GM10266 (cell line): ENCODE measurements around the gene NR3C2.

Experiments
- DNase-seq: peaks from one replicate; pipeline ENCODE4 v3.0.0; 2012; ENCODE audit errors: extremely low spot score
- TF ChIP-seq, protein P1 (sequence below): IDR thresholded peaks from 2 replicates; pipeline ENCODE4 v1.5.1; 2012; ENCODE audit warnings: mild to moderate bottlenecking, low read depth; ENCODE audit not compliant: control insufficient read depth, insufficient read depth; ENCODE audit errors: missing control alignments

NR3C2 gene

GRCh38 chr4:148060264-148061140 lies 381.7 kb downstream of the NR3C2 start:
- DNase-seq: no peak
- TF ChIP-seq, protein P1, sequence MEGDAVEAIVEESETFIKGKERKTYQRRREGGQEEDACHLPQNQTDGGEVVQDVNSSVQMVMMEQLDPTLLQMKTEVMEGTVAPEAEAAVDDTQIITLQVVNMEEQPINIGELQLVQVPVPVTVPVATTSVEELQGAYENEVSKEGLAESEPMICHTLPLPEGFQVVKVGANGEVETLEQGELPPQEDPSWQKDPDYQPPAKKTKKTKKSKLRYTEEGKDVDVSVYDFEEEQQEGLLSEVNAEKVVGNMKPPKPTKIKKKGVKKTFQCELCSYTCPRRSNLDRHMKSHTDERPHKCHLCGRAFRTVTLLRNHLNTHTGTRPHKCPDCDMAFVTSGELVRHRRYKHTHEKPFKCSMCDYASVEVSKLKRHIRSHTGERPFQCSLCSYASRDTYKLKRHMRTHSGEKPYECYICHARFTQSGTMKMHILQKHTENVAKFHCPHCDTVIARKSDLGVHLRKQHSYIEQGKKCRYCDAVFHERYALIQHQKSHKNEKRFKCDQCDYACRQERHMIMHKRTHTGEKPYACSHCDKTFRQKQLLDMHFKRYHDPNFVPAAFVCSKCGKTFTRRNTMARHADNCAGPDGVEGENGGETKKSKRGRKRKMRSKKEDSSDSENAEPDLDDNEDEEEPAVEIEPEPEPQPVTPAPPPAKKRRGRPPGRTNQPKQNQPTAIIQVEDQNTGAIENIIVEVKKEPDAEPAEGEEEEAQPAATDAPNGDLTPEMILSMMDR: no peak

DNA sequence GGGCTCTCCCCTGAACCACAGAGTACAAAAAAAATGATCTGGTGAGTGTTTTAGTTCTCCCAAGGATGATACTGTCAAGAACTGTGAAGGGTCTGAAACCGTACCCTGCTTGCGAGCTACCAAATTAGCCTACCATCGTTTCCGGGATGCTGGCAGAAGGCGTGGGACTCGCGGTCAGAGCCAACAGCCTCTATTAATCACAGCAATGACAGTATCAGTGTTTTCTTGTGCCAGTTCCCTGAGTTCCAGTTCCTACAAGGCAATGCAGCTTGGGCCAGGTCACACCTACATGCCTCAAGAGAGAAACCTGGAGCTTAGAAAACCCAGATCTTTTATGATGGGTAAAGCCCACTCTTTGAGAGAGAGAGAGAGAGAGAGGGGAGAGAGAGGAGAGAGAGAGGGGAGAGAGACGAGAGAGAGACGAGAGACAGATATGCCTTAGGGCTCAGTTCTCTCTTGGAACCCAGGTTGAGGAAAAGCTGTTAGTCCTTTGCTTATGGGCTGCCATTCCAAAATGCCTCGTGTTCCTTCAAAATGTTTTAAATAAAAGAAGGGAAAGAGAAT lies 382.5 kb downstream of the NR3C2 start:
- TF ChIP-seq, protein P1: no peak
- DNase-seq: no peak

DNA sequence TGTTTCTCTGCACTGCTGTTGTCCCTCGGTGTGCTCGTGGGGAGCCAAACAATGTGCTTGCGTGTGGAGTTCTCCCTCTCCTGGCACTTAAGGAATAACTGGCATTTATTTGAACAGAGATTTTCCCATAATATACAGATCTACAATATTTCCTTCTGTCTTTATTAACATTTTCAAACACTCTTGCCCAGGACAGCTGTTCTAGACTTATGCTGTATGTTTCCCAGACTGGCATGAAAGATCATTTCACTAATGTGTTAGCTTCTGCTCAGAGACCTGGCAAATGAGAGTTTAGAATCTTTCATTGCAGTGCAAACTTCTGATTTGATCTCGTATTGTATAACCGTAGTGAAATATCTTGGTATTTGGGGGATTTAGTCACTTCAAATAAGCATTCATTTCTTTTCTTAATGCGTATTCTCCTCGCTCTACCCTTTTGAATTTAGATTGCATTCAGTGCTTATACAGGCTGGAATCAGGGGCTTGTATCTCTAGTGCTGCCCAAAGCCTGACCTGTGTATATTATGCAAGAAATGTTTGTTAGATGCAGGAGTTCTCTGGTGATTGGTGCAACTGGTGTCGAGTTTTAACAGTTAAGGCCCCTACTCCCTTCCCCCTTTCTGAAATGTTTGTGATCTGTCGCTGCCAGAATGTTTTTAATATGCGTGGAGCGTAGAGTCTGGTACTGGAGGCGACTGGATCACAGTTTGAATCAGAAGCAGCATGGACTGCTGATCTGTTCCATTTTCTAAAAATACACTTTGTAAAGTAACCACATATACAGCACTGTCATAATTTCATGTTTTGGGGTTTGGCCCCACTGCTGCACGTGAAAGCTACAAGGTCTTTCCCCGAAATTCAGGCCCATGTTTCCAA lies 384.0 kb downstream of the NR3C2 start:
- DNase-seq: no peak
- TF ChIP-seq, protein P1: no peak

GRCh38 chr4:148057516-148057915 lies 384.7 kb downstream of the NR3C2 start:
- TF ChIP-seq, protein P1: no peak
- DNase-seq: no peak

- TF ChIP-seq, protein P1: peak; percentile 65
- DNase-seq: peak; percentile 47
These were observed 385.3 kb downstream of the NR3C2 start for GRCh38 chr4:148056879-148057278.

GRCh38 chr4:148055844-148056243 lies 386.4 kb downstream of the NR3C2 start:
- no peak for DNase-seq
- TF ChIP-seq, protein P1: no peak
